Measurements from ENCODE around the gene ATPAF1. TPM values are rescaled to one million over a fixed set of nuclear protein-coding genes. Genes with fewer than 3 reads are reported as not detected.
A peak's percentile ranks its signal among the peaks of the same experiment; 100 is the strongest.
"Not testable (repeated sequence)": the region's sequence is repeated elsewhere in the genome, so short reads cannot be mapped to it uniquely, and the experiment has no call there.

ATPAF1 gene
- total RNA-seq, 2 donors from 2014 or later: 56.1 to 84.2 TPM

GRCh38 chr1:46699666-46700065 lies 31.5 kb upstream of the ATPAF1 start:
- Histone ChIP-seq H3K27me3 (ENCODE audit: control insufficient read depth, insufficient read depth, low read length, poor library complexity, severe bottlenecking) (no peaks in the 10 kb centered on the region), H3K9ac (ENCODE audit: extremely low read depth, low read length, poor library complexity, severe bottlenecking) (no peak overlapping the region), H3K4me3 (ENCODE audit: low read length) (no peak overlapping the region), H3K4me1 (ENCODE audit: control insufficient read depth, insufficient read depth, low read length) (no peaks in the 10 kb centered on the region), H3K36me3 (ENCODE audit: control insufficient read depth, insufficient read depth, low read length) (peaks cover 91% of the 10 kb centered on the region), H3K9me3 (ENCODE audit: control insufficient read depth, low read length) (no peaks in the 10 kb centered on the region), H3K27ac (ENCODE audit: low read depth, low read length) (no peak overlapping the region)
- 0 to 54% methylated on average over 1 to 3 of the region's 3 CpGs for WGBS, 2 experiments (ENCODE audit: insufficient coverage in 1 of 2, insufficient read length in 1 of 2)
- Mint-ChIP-seq H3K4me1 (peaks cover 26% of the 10 kb centered on the region), H3K36me3 (ENCODE audit: low read depth) (peaks cover 60% of the 10 kb centered on the region), H3K27me3 (ENCODE audit: insufficient read depth) (no peaks in the 10 kb centered on the region), H3K27ac (peak overlapping the region; percentile 52), H3K9me3 (no peaks in the 10 kb centered on the region), H3K4me3 (no peak overlapping the region)
- no peak for DNase-seq
- no peak for TF ChIP-seq CTCF (conservative IDR thresholded peaks at IDR 0.05)

- H3K27me3 ChIP-seq (ENCODE audit: control insufficient read depth, insufficient read depth, low read length, poor library complexity, severe bottlenecking): no peaks in the 10 kb centered on the region
- no peak overlapping the region for H3K9ac ChIP-seq (ENCODE audit: extremely low read depth, low read length, poor library complexity, severe bottlenecking)
- no peaks in the 10 kb centered on the region for H3K9me3 ChIP-seq (ENCODE audit: control insufficient read depth, low read length)
- no peak for TF ChIP-seq CTCF (conservative IDR thresholded peaks at IDR 0.05)
- no peaks in the 10 kb centered on the region for H3K27me3 Mint-ChIP-seq (ENCODE audit: insufficient read depth)
- H3K36me3 Mint-ChIP-seq (ENCODE audit: low read depth): peaks cover 52% of the 10 kb centered on the region
- 92 to 94% methylated on average over 2 of the region's 2 CpGs for WGBS, 2 experiments (ENCODE audit: insufficient coverage in 1 of 2, insufficient read length in 1 of 2)
- no peak overlapping the region for H3K27ac ChIP-seq (ENCODE audit: low read depth, low read length)
- H3K27ac Mint-ChIP-seq: no peak overlapping the region
- DNase-seq: no peak
- no peak overlapping the region for H3K4me3 ChIP-seq (ENCODE audit: low read length)
- H3K4me1 ChIP-seq (ENCODE audit: control insufficient read depth, insufficient read depth, low read length): peaks cover 11% of the 10 kb centered on the region
- H3K4me3 Mint-ChIP-seq: no peak overlapping the region
- peaks cover 72% of the 10 kb centered on the region for H3K36me3 ChIP-seq (ENCODE audit: control insufficient read depth, insufficient read depth, low read length)
- H3K9me3 Mint-ChIP-seq: no peaks in the 10 kb centered on the region
- peaks cover 44% of the 10 kb centered on the region for H3K4me1 Mint-ChIP-seq
Observed at GRCh38 chr1:46697053-46697452, 28.9 kb upstream of the ATPAF1 start.

- H3K36me3 ChIP-seq (ENCODE audit: control insufficient read depth, insufficient read depth, low read length): peaks cover 68% of the 10 kb centered on the region
- not testable (repeated sequence) for DNase-seq; H3K27me3 ChIP-seq (ENCODE audit: control insufficient read depth, insufficient read depth, low read length, poor library complexity, severe bottlenecking); H3K27ac ChIP-seq (ENCODE audit: low read depth, low read length); H3K4me3 Mint-ChIP-seq; H3K9ac ChIP-seq (ENCODE audit: extremely low read depth, low read length, poor library complexity, severe bottlenecking); H3K9me3 Mint-ChIP-seq; H3K27ac Mint-ChIP-seq; H3K4me3 ChIP-seq (ENCODE audit: low read length); H3K27me3 Mint-ChIP-seq (ENCODE audit: insufficient read depth); H3K9me3 ChIP-seq (ENCODE audit: control insufficient read depth, low read length)
- H3K36me3 Mint-ChIP-seq (ENCODE audit: low read depth): peaks cover 63% of the 10 kb centered on the region
- H3K4me1 ChIP-seq (ENCODE audit: control insufficient read depth, insufficient read depth, low read length): peaks cover 26% of the 10 kb centered on the region
- 96% methylated on average over 3 of the region's 4 CpGs; no CpG with 5 or more reads in 1 of the 2 experiments for WGBS, 2 experiments (ENCODE audit: insufficient coverage in 1 of 2, insufficient read length in 1 of 2)
- H3K4me1 Mint-ChIP-seq: peaks cover 61% of the 10 kb centered on the region
Observed at GRCh38 chr1:46694676-46695075, 26.5 kb upstream of the ATPAF1 start.
